Breast epithelium (tissue), 4 donors: ENCODE measurements around the gene ANP32A. TPM values are rescaled to one million over a fixed set of nuclear protein-coding genes. Genes with fewer than 3 reads are reported as not detected.

Experiments
- DNase-seq, 2 donors: peaks; one replicate each; pipeline ENCODE4 v3.0.0-alpha.2; 2019; ENCODE audit warnings: low spot score in 2 of 2
- H3K27ac ChIP-seq, 2 donors: fragments of 200-600 bp; sonication (generic) in 1 of 2; one replicate each; pipeline ENCODE4 v1.5.1; 2016 to 2019; ENCODE audit warnings: mild to moderate bottlenecking in 1 of 2
- H3K27me3 ChIP-seq, 2 donors: fragments of 200-600 bp; sonication (generic) in 1 of 2; one replicate each; pipeline versions ENCODE4 v1.5.1 to v1.6.0; 2017 to 2019; ENCODE audit warnings: control low read depth in 1 of 2, mild to moderate bottlenecking in 1 of 2
- H3K36me3 ChIP-seq: fragments of 200-600 bp; one replicate; pipeline ENCODE4 v1.5.1; 2019
- H3K4me1 ChIP-seq, 2 donors: fragments of 200-600 bp; sonication (generic); one replicate each; pipeline ENCODE4 v1.5.1; 2016 to 2019; ENCODE audit warnings: control low read depth in 1 of 2
- H3K4me3 ChIP-seq, 3 donors: fragments of 200-600 bp; sonication (generic); 1 replicate in 2 of 3; 2 replicates in 1 of 3; pipeline ENCODE4 v1.5.1; 2016 to 2019; ENCODE audit warnings: mild to moderate bottlenecking in 3 of 3, moderate library complexity in 2 of 3
- H3K9me3 ChIP-seq, 2 donors: fragments of 200-600 bp; sonication (generic) in 1 of 2; one replicate each; pipeline ENCODE4 v1.5.1; 2016 to 2019; ENCODE audit warnings: control low read depth in 1 of 2
- POLR2A ChIP-seq: fragments of 450-650 bp; IDR thresholded peaks from one replicate; pipeline ENCODE4 v1.6.1; 2016; ENCODE audit warnings: antibody characterized with exemption, mild to moderate bottlenecking, moderate library complexity
- POLR2AphosphoS5 ChIP-seq, 3 donors: sonication (generic); formaldehyde crosslinking; IDR thresholded peaks; one replicate each; pipeline ENCODE4 v1.6.1; 2017; ENCODE audit warnings: antibody characterized with exemption in 3 of 3
- intact Hi-C: fragments of 100-400 bp; cut with DNase I; formaldehyde crosslinking; loops from one replicate; pipeline ENCODE4 v1.15.1; 2023; ENCODE audit warnings: low total_unique reads
- total RNA-seq, 3 donors: library from RNA; depleted of rRNA; stranded (reverse); fragments of >200 nt; gene quantifications; one replicate each; pipeline ENCODE4 v1.1.0, GENCODE V29; 2016
- TF ChIP-seq, protein P1 (sequence below), 3 donors: fragments of 450-650 bp; IDR thresholded peaks; one replicate each; pipeline ENCODE4 v1.5.1; 2016 to 2017; ENCODE audit warnings: antibody characterized with exemption in 3 of 3, mild to moderate bottlenecking in 3 of 3, moderate library complexity in 3 of 3

ANP32A gene
- total RNA-seq, 3 donors from 2014 or later, result 57.0 to 63.4 (median 62.8) TPM

DNA sequence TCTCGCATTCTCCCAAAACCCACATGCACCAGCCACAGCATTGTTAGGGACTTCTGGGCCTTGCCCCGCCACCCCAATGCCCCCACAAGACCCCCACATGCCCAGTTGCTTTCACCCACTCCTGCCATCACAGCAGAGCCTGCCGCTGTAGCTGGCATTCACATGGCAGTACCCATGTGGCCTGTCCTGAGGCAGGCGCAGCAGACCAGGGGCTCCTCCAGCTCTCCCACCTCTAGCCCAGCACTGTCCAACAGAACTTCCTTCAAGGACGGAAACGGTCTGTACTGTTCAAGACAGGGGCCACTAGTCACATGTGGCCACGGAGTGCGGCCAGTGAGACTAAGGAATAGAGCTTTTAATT is 32.5 kb downstream of the ANP32A start:
- Histone ChIP-seq H3K27ac (peak overlapping the region; percentile 87 to 92), H3K27me3 (no peaks in the 10 kb centered on the region), H3K36me3 (no peaks in the 10 kb centered on the region), H3K4me1 (peaks cover 18 to 44% of the 10 kb centered on the region in 2 donors), H3K9me3 (no peaks in the 10 kb centered on the region), H3K4me3 (no peak overlapping the region)
- DNase-seq, result no peak
- intact Hi-C loops, result no loop called here
- TF ChIP-seq POLR2A (no peak), POLR2AphosphoS5 (IDR thresholded peaks at IDR 0.05) (no peak)
- TF ChIP-seq, protein P1, sequence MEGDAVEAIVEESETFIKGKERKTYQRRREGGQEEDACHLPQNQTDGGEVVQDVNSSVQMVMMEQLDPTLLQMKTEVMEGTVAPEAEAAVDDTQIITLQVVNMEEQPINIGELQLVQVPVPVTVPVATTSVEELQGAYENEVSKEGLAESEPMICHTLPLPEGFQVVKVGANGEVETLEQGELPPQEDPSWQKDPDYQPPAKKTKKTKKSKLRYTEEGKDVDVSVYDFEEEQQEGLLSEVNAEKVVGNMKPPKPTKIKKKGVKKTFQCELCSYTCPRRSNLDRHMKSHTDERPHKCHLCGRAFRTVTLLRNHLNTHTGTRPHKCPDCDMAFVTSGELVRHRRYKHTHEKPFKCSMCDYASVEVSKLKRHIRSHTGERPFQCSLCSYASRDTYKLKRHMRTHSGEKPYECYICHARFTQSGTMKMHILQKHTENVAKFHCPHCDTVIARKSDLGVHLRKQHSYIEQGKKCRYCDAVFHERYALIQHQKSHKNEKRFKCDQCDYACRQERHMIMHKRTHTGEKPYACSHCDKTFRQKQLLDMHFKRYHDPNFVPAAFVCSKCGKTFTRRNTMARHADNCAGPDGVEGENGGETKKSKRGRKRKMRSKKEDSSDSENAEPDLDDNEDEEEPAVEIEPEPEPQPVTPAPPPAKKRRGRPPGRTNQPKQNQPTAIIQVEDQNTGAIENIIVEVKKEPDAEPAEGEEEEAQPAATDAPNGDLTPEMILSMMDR (IDR thresholded peaks at IDR 0.05), result no peak

DNA sequence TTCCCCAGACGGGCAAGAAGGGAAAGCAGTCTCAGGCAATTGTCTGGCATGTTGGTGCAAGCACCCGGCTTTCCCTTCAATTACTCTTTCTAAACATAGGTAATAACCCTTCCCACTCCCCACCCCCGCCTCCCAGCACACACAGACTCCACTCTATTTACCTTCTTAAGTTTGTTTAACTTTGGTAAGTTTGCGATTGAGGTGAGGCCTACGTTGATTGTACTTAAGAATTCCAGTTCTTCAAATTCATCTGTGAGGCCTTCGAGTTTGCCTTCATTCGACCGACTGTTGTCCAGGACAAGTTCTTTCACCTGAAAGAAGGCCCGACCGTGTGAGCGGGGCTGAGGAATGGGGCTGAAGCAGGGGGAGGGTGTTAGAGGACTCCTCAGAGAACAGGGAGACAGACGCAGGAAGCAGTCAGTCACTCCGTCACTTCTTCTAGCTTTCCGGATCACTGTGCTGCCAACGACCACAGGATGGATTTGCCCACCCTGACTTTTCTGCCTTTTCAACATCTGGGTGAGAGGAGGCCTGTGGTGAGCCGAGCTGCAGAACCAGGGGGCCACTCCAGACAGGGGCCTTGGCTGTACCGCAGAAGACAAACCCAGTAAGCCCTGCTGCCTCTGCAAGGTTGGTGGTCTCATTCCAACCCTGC is 33.0 kb downstream of the ANP32A start:
- DNase-seq, result no peak
- no peaks in the 10 kb centered on the region for H3K9me3 ChIP-seq
- no peak overlapping the region for H3K4me3 ChIP-seq
- H3K27ac ChIP-seq, result peak overlapping the region; percentile 87 to 92
- no peaks in the 10 kb centered on the region for H3K27me3 ChIP-seq
- TF ChIP-seq POLR2A (no peak), POLR2AphosphoS5 (IDR thresholded peaks at IDR 0.05) (no peak)
- TF ChIP-seq, protein P1 (IDR thresholded peaks at IDR 0.05), result no peak
- intact Hi-C loops, result no loop called here
- no peaks in the 10 kb centered on the region for H3K36me3 ChIP-seq
- H3K4me1 ChIP-seq, result peaks cover 18 to 39% of the 10 kb centered on the region in 2 donors

DNA sequence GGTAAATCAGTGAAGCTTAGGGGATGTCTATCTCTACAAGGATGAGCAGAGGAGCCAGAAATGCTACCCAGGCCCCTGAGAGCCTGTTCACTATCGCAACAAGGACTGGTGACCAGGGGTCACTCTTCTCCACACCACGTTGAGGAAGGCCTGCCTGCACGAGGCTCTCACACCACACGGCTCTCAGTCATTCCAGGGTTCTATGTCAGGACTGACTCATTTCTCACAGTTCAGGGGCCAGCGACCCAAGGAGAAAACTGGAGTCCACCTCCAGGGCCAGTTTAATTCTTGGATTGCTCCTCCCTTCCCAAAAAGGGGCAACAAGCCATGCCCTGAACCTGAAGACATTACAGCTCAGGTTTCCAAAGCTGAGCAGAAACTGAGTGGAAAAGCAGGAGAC is 33.9 kb downstream of the ANP32A start:
- Histone ChIP-seq H3K4me3 (no peak overlapping the region), H3K36me3 (no peaks in the 10 kb centered on the region), H3K27ac (peak overlapping the region in 1 of 2 donors; percentile 92), H3K27me3 (no peaks in the 10 kb centered on the region), H3K4me1 (peaks cover 18 to 34% of the 10 kb centered on the region in 2 donors), H3K9me3 (no peaks in the 10 kb centered on the region)
- intact Hi-C loops, result no loop called here
- DNase-seq, result no peak
- no peak for TF ChIP-seq POLR2A

DNA sequence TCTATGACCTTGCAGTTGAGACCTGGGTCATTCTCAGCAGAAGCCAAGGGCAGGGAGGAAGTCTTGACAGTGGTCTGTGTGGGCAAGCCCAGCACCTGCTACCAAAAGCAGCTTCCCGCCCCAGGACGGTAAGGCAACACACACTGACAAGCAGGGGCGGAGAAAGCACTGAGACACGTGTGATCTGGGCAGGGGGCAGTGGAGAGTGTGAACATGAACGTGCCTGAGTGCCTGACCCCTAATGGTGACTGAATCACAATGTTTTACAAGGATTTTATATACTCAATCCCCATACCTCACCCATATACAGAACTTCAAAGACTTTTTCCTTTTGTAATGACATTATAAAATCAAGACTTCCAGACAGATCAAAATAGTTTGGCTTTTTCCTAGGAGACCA is 35.2 kb downstream of the ANP32A start:
- peaks cover 11 to 22% of the 10 kb centered on the region in 2 donors for H3K4me1 ChIP-seq
- H3K36me3 ChIP-seq, result no peaks in the 10 kb centered on the region
- H3K4me3 ChIP-seq, result no peak overlapping the region
- TF ChIP-seq POLR2AphosphoS5 (IDR thresholded peaks at IDR 0.05) (no peak), POLR2A (no peak)
- TF ChIP-seq, protein P1 (IDR thresholded peaks at IDR 0.05), result no peak
- no peak for DNase-seq
- H3K27me3 ChIP-seq, result no peaks in the 10 kb centered on the region
- intact Hi-C loops, result no loop called here
- H3K9me3 ChIP-seq, result no peaks in the 10 kb centered on the region
- H3K27ac ChIP-seq, result no peak overlapping the region

DNA sequence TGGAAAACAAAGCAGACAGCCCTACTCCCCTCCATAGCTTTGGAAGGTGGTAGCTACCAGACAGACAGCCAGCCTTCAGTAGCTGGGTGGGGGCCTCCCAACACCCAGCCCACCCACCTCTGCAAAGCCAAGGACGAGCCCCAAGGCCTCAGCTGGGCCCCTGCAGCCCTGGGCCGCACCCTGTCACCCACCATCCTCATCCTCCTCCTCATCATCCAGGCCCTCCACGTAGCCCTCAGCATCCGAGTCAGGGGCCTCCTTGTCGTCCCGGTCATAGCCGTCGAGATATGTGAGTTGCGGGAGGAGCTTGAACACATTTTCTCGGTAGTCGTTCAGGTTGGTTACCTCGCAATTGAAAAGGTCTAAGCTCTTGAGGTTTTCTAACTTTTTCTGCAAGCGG is 36.5 kb downstream of the ANP32A start:
- intact Hi-C loops, result no loop called here
- no peaks in the 10 kb centered on the region for H3K27me3 ChIP-seq
- TF ChIP-seq POLR2AphosphoS5 (IDR thresholded peaks at IDR 0.05), result no peak
- TF ChIP-seq, protein P1 (IDR thresholded peaks at IDR 0.05), result no peak
- no peak for TF ChIP-seq POLR2A
- peaks cover 0 to 9% of the 10 kb centered on the region in 2 donors for H3K4me1 ChIP-seq
- no peaks in the 10 kb centered on the region for H3K9me3 ChIP-seq
- H3K36me3 ChIP-seq, result no peaks in the 10 kb centered on the region
- DNase-seq, result no peak
- no peak overlapping the region for H3K27ac ChIP-seq
- no peak overlapping the region for H3K4me3 ChIP-seq
